T1000 (cell line): Measurements from ENCODE around the gene FOXP1.
"Not testable (repeated sequence)": the region's sequence is repeated elsewhere in the genome, so short reads cannot be mapped to it uniquely, and the experiment has no call there.

Experiments used
- DNase-seq: peaks from one replicate; lab custom pipeline; 2025; ENCODE audit warnings: mixed read lengths; lab: John Stamatoyannopoulos, UW

FOXP1 gene

GRCh38 chr3:71330505-71330904, 253.0 kb downstream of the FOXP1 start:
- DNase-seq = no peak

- DNase-seq = no peak
Observed at GRCh38 chr3:71329817-71330216, 253.7 kb downstream of the FOXP1 start.

- no peak for DNase-seq
Observed at GRCh38 chr3:71328926-71329325, 254.6 kb downstream of the FOXP1 start.

DNA sequence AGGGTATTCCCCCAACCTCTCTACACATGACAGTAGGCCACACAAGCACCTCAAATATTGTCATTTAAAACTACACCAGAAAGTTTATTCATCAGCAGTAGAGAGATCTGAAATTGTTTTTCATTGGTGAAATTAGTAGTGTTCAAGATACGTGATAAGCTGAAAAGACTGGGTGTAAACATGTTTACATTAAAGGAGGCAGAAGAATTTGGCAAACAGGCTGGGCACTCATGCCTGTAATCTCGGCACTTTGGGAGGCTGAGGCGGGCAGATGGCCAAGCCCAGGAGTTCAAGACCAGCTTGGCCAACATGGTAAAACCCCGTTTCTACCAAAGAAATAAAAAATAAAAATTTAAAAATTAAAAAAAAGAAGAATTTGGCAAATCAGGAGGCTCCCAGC, 255.6 kb downstream of the FOXP1 start:
- no peak for DNase-seq

GRCh38 chr3:71325715-71326114, 257.8 kb downstream of the FOXP1 start:
- DNase-seq = no peak

DNA sequence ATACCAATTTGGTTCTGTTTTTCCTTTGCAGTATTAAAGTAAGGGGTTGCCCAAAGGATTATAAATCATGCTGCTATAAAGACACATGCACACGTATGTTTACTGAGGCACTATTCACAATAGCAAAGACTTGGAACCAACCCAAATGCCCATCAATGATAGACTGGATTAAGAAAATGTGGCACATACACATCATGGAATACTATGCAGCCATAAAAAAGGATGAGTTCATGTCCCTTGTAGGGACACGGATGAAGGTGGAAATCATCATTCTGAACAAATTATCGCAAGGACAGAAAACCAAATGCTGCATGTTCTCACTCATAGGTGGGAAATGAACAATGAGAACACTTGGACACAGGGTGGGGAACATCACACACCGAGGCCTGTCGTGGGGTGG, 259.3 kb downstream of the FOXP1 start:
- DNase-seq = not testable (repeated sequence)

DNA sequence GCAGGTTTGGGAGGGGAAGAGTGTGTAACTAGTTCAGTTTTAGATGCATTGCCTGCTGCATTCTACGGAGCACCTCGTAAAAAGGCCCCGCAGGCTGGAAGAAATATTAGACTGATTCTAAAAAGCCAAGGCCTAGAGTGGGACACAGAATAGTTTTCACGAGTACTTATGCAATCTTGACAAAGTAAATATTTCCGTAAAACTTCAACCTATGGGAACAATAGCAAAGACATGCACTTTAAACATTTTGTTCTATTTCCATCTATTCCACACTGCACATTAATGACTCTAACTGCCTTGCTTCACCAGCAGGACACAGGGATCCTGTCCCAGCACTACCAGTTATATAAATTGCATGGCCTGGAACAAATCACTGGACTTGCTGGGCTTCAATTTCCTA, 260.0 kb downstream of the FOXP1 start:
- no peak for DNase-seq

DNA sequence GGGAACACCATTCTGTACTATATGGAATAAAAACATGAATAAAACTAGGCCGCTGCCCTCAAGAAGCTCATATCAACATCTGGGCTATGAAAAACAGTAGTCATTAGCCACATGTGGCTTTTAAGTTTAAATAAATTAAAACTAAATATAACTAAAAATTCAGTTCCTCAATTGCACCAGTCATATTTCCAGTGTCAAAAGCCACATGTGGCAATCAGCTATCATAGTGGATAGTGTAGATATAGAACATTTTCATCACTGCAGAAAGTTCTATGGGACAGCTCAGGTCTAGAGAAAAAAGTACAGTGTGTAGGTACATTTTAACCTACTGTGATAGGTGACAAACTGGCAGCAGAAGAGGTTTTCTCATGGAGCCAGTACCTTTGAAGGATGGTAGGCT, 261.4 kb downstream of the FOXP1 start:
- DNase-seq = no peak

DNA sequence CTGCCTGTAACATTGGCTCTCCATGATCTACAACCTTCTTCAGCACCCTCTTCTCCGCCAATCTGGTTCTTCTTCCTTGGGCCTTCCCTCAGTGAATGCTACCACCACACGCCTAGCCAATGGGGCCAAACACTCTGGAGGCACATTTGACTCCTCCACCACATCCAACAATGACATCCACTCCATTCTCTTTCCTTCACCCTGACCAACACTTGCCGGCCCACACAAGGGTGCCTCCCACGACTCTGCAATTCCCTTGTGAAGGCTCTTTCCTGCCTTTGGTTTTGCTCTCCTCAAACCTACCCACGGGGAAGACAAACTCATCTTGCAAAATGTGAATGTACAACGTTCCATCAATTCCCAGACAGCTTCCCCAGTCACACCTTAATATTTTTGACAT, 263.8 kb downstream of the FOXP1 start:
- DNase-seq = no peak

- no peak for DNase-seq
Observed at GRCh38 chr3:71318458-71318827, 265.1 kb downstream of the FOXP1 start.

- no peak for DNase-seq
Observed at GRCh38 chr3:71317749-71318457, 265.6 kb downstream of the FOXP1 start.

DNA sequence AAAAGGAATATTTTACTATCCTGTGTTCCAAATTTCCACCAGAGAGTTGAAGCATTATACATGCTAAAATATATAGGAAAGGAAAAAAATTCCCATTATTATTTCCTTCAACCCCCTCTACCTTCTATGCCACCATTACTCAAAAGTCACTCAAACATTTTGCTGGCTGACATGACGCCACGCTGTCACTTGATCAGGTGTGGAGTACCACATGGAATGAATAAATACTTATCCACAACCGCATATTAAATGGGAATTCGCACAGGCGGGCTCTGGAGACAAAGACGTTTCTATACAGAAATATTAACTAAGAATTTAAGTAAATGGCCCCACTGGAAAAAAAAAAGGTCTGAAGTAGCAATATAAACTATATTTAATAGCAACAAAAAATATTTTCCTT, 266.4 kb downstream of the FOXP1 start:
- DNase-seq = no peak

- DNase-seq = no peak
Observed at GRCh38 chr3:71316066-71316777, 267.3 kb downstream of the FOXP1 start.

DNA sequence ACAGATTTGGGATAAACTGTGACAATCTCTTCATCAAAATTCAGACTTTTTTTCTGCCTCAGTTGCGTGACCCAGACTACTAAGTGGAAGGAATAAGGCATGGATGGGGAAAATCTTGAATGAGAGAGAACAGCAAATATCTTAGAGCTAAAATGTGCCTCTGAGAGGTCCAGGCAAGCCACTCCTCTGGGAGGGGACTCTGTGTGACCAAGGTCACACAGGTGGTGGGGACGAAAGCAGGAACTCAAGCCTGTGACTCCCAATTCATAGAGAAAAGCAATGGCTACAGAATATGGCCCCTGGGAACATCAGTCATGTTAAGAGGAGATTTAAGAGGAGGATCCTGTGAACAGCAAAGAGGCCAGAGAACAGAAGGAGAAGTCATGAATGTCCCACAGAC, 268.1 kb downstream of the FOXP1 start:
- DNase-seq = no peak

DNA sequence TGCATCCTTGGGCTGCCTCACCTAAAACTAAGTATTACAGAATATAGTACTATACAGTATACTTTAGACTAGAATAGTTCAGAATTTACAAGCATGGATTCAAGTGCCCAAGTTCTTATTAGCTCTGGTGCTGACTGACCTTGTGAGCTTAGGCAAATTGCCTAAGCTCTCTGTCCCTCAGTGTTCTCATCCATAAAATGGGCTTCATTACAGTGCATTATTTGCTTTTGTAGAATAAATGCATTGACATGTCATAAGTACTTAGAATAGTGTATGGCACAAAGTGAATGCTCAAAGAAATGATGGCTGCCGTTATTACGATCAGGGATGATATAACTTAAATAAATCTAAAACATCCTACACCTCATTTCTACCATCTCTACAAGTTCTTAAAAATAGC, 269.7 kb downstream of the FOXP1 start:
- DNase-seq = no peak

DNA sequence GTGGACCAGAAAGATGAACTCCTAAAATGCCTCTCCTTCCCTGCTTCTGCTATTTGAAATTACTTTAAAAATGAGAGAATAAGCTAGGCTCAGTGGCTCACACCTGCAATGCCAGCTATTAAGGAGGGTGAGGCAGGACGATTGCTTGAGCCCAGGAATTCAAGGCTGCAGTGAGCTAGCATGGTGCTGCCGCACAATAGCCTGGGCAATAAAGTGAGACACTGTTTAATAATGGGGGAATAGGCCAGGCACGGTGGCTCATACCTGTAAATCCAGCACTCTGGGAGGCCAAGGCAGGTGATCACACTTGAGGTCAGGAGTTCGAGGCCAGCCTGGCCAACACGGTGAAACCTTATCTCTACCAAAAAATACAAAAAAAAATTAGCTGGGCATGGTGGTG, 271.1 kb downstream of the FOXP1 start:
- DNase-seq = no peak

- DNase-seq = no peak
Observed at GRCh38 chr3:71311661-71312046, 271.9 kb downstream of the FOXP1 start.

GRCh38 chr3:71310980-71311660, 272.4 kb downstream of the FOXP1 start:
- no peak for DNase-seq

GRCh38 chr3:71310359-71310979, 273.1 kb downstream of the FOXP1 start:
- no peak for DNase-seq

DNA sequence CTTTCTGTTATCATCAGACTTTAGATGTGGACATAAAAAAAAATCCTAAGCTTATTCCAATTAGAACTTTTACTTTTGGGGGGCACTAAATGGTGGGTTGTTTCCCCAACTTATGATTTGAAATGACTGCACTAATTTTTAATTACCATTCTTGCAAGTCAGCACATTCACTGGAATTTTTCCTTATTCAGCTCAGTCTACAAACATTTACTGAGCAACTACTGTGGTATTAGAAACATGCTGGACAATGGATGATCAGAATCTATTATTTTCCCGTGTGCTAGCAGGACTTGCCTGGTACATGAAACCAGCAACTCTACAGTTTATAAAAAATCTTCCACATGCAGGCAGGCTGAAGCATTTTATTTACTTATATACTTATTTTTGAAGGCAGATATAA, 273.6 kb downstream of the FOXP1 start:
- no peak for DNase-seq

DNA sequence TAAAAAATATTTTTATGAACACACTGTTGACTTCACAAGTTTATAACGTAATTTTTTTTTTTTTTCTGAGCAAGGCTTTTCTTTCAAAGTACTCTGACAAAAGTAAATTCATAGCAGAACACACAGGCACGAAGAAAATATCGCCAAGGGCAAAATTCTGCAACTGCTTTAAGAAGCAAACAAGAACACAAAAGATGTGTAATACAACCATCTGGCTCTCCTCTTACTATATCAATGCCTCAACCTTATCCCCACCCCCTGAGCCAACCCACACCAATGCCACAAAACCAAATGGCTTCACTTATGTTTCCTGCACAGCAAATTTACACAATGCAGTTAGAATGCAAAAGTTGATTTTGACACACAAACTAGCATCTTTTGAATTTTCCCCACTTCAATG, 274.2 kb downstream of the FOXP1 start:
- DNase-seq = no peak

GRCh38 chr3:71308836-71309235, 274.7 kb downstream of the FOXP1 start:
- no peak for DNase-seq
